Heart left ventricle (tissue), 13 donors: ENCODE data around the gene MSN.

Experiments
- CTCF ChIP-seq, 12 donors: fragments of 200-600 bp; sonication (generic) in 4 of 12; IDR thresholded peaks; one replicate each; pipeline versions ENCODE4 v1.5.0 to v1.8.0; 2018 to 2022; ENCODE audit warnings: antibody characterized with exemption in 12 of 12, mild to moderate bottlenecking in 5 of 12
- POLR2A ChIP-seq, 2 donors: fragments of 450-650 bp; IDR thresholded peaks; one replicate each; pipeline ENCODE4 v1.6.1; 2017; ENCODE audit warnings: antibody characterized with exemption in 2 of 2, mild to moderate bottlenecking in 2 of 2, moderate library complexity in 2 of 2
- donor health status: ischemic (EF 13 %, LVEDD 7.1; RV severe dilation, severe dysfunction).
- donor health status: DM: no; HTN: yes; CAD: no.
- donor health status: DM: no; HTN: no; CAD: no.
- donor health status: ischemic (EF 25% LVEDD 6.9; RV normal size, moderate dysfunction).
- donor health status: ischemic (EF 25% LVEDD 5.7; RV mildly dilated, moderate dysfunction).
- donor health status: ischemic (EF 35%, LVEDD 5.7; RV mildly dilated, moderate dysfunction).
- donor health status: nonischemic (EF 11% LVEDD 7.7; RV severe dilation, severe dysfunction).
- donor health status: DM: yes; HTN: yes; CAD: no.
- donor health status: PGD.
- donor health status: ischemic (EF 29% LVEDD 5.4; RV normal size, mild dysfunction).
- donor health status: nonischemic (EF 23%, LVEDD 6.1; RV moderate dilation, normal function).

GRCh38 chrX:65685112-65685511 is 17.7 kb downstream of the MSN start:
- TF ChIP-seq POLR2A (IDR thresholded peaks at IDR 0.05) = no peak
- TF ChIP-seq CTCF (IDR thresholded peaks at IDR 0.05) = no peak
